DOHH2 (cell line): ENCODE results near the gene KICS2.

Experiments used
- H3F3A ChIP-seq: fragments of 200-600 bp; sonication (generic), shearing (Covaris generic); 2 replicates; pipeline ENCODE4 v1.6.0; 2016; ENCODE audit warnings: antibody characterized with exemption, mild to moderate bottlenecking; ENCODE audit not compliant: control insufficient read depth, insufficient read depth
- H3K27ac ChIP-seq: fragments of 200-600 bp; sonication (generic); 2 replicates; pipeline ENCODE4 v1.5.1; 2014; ENCODE audit warnings: low read depth, mild to moderate bottlenecking, low read length, moderate library complexity
- H3K27me3 ChIP-seq: fragments of 200-600 bp; sonication (generic); 2 replicates; pipeline ENCODE4 v1.6.1; 2014; ENCODE audit warnings: mild to moderate bottlenecking, low read length, mixed read lengths; ENCODE audit not compliant: control insufficient read depth
- H3K36me3 ChIP-seq: fragments of 200-600 bp; sonication (generic); 2 replicates; pipeline ENCODE4 v1.6.1; 2014; ENCODE audit warnings: mild to moderate bottlenecking, low read length, moderate library complexity, mixed read lengths; ENCODE audit not compliant: control insufficient read depth
- H3K4me1 ChIP-seq: fragments of 200-600 bp; sonication (generic); 2 replicates; pipeline ENCODE4 v1.6.1; 2014; ENCODE audit warnings: mild to moderate bottlenecking, low read length, mixed read lengths; ENCODE audit not compliant: control insufficient read depth
- H3K4me2 ChIP-seq: fragments of 200-600 bp; sonication (generic); 2 replicates; pipeline ENCODE4 v1.6.0; 2014; ENCODE audit warnings: mild to moderate bottlenecking, low read length, moderate library complexity
- H3K4me3 ChIP-seq: fragments of 200-600 bp; sonication (generic); 2 replicates; pipeline ENCODE4 v1.5.1; 2014; ENCODE audit warnings: mild to moderate bottlenecking, low read length, mixed read lengths
- H3K79me2 ChIP-seq: fragments of 200-600 bp; sonication (generic); 2 replicates; pipeline ENCODE4 v1.6.1; 2014; ENCODE audit warnings: mild to moderate bottlenecking, low read length, mixed read lengths; ENCODE audit not compliant: control insufficient read depth
- H3K9me2 ChIP-seq: fragments of 200-600 bp; sonication (generic); replicated peaks from 2 replicates; pipeline ENCODE4 v1.6.1; 2014; ENCODE audit warnings: mild to moderate bottlenecking, low read length, mixed read lengths; ENCODE audit not compliant: control insufficient read depth
- H3K9me3 ChIP-seq: fragments of 200-600 bp; sonication (generic); 2 replicates; pipeline ENCODE4 v1.6.1; 2014; ENCODE audit warnings: antibody characterized with exemption, low read length, mixed read lengths; ENCODE audit not compliant: control insufficient read depth, insufficient read depth
- H4K20me1 ChIP-seq: fragments of 200-600 bp; sonication (generic); 2 replicates; pipeline ENCODE4 v1.6.0; 2014; ENCODE audit warnings: low read depth, mild to moderate bottlenecking, antibody characterized with exemption, low read length, moderate library complexity; ENCODE audit not compliant: control insufficient read depth, insufficient read depth
- CTCF ChIP-seq: fragments of 200-600 bp; sonication (generic); IDR thresholded peaks from one replicate; pipeline ENCODE4 v1.5.1; 2014; ENCODE audit warnings: antibody characterized with exemption, mild to moderate bottlenecking, low read depth, low read length; ENCODE audit not compliant: poor library complexity, severe bottlenecking
- EZH2phosphoT487 ChIP-seq: fragments of 200-600 bp; sonication (generic); IDR thresholded peaks from 2 replicates; pipeline ENCODE4 v1.6.1; 2017; ENCODE audit warnings: borderline replicate concordance, mild to moderate bottlenecking, antibody characterized with exemption, low read length, moderate library complexity, mixed read lengths

Gene KICS2

GRCh38 chr12:64180951-64181350 lies 41.1 kb downstream of the KICS2 start:
- Histone ChIP-seq H3K36me3 (no peaks in the 10 kb centered on the region), H3K27ac (no peak overlapping the region), H3K79me2 (no peaks in the 10 kb centered on the region), H4K20me1 (no peaks in the 10 kb centered on the region), H3K4me1 (no peaks in the 10 kb centered on the region), H3K9me3 (no peaks in the 10 kb centered on the region), H3K27me3 (no peaks in the 10 kb centered on the region), H3F3A (no peaks in the 10 kb centered on the region), H3K4me2 (no peak overlapping the region), H3K4me3 (no peak overlapping the region), H3K9me2 (no peaks in the 10 kb centered on the region)
- TF ChIP-seq EZH2phosphoT487 (no peak), CTCF (no peak)

GRCh38 chr12:64178122-64178521 lies 44.0 kb downstream of the KICS2 start:
- Histone ChIP-seq H3K27ac (no peak overlapping the region), H3K9me2 (no peaks in the 10 kb centered on the region), H3K4me1 (peaks cover 2% of the 10 kb centered on the region), H3K79me2 (no peaks in the 10 kb centered on the region), H3K27me3 (no peaks in the 10 kb centered on the region), H3K9me3 (no peaks in the 10 kb centered on the region), H3K4me2 (no peak overlapping the region), H3K4me3 (no peak overlapping the region), H3F3A (no peaks in the 10 kb centered on the region), H4K20me1 (no peaks in the 10 kb centered on the region), H3K36me3 (no peaks in the 10 kb centered on the region)
- TF ChIP-seq EZH2phosphoT487 (no peak), CTCF (no peak)

GRCh38 chr12:64177001-64177400 lies 45.1 kb downstream of the KICS2 start:
- H3K27ac ChIP-seq, result no peak overlapping the region
- no peaks in the 10 kb centered on the region for H4K20me1 ChIP-seq
- H3K9me3 ChIP-seq, result no peaks in the 10 kb centered on the region
- no peak overlapping the region for H3K4me3 ChIP-seq
- no peaks in the 10 kb centered on the region for H3K36me3 ChIP-seq
- H3K4me2 ChIP-seq, result no peak overlapping the region
- H3K4me1 ChIP-seq, result peaks cover 13% of the 10 kb centered on the region
- no peaks in the 10 kb centered on the region for H3K9me2 ChIP-seq
- H3K27me3 ChIP-seq, result no peaks in the 10 kb centered on the region
- H3K79me2 ChIP-seq, result no peaks in the 10 kb centered on the region
- no peak for TF ChIP-seq EZH2phosphoT487
- TF ChIP-seq CTCF, result no peak
- no peaks in the 10 kb centered on the region for H3F3A ChIP-seq
